GM12874 (cell line): ENCODE measurements around the gene ARPC4.
A peak's percentile ranks its signal among the peaks of the same experiment; 100 is the strongest.

ENCODE experiments used
- CTCF ChIP-seq: IDR thresholded peaks from 2 replicates; pipeline ENCODE4 v1.5.1; 2011; ENCODE audit warnings: low read depth, mild to moderate bottlenecking, control low read depth, low read length, moderate library complexity; ENCODE audit not compliant: insufficient read depth

ARPC4 gene

GRCh38 chr3:9817436-9817835, 24.6 kb downstream of the ARPC4 start:
- TF ChIP-seq CTCF = no peak

- TF ChIP-seq CTCF = no peak
Measured at GRCh38 chr3:9818666-9819335, 25.9 kb downstream of the ARPC4 start.

GRCh38 chr3:9820543-9820942, 27.7 kb downstream of the ARPC4 start:
- no peak for TF ChIP-seq CTCF

GRCh38 chr3:9820946-9821345, 28.1 kb downstream of the ARPC4 start:
- TF ChIP-seq CTCF = no peak

GRCh38 chr3:9825451-9826040, 32.7 kb downstream of the ARPC4 start:
- no peak for TF ChIP-seq CTCF

- TF ChIP-seq CTCF = peak; percentile 40
Measured at GRCh38 chr3:9826815-9827573, 34.1 kb downstream of the ARPC4 start.
